IMR-90 (cell line): ENCODE measurements around the gene DNAAF3. TPM values are rescaled to one million over a fixed set of nuclear protein-coding genes. Genes with fewer than 3 reads are reported as not detected.
A peak's percentile ranks its signal among the peaks of the same experiment; 100 is the strongest.

Experiments used
- ATAC-seq: fragments of 200-7000 bp; cut with Tn5 transposase; 2 replicates; pipeline ENCODE4 v1.9.1; 2020; ENCODE audit warnings: low read depth, mild to moderate bottlenecking, moderate library complexity
- BruUV-seq: library from RNA; stranded (reverse); fragments of 400-500 nt; replicated peaks from 2 replicates; lab custom pipeline; 2021; lab: Mats Ljungman, UMichigan
- CTCF ChIA-PET: fragments of 300-600 bp; formaldehyde crosslinking; extraction: SDS; loops from one replicate; lab custom pipeline; 2021; ENCODE audit warnings: antibody characterized with exemption; lab: Yijun Ruan, JAX
- POLR2A ChIA-PET: fragments of 300-600 bp; sonication (Branson Sonifier 250); formaldehyde crosslinking; loops from one replicate; lab custom pipeline; 2022; ENCODE audit warnings: antibody characterized with exemption; ENCODE audit not compliant: unreplicated experiment; lab: Charles Lee
- DNase-seq: peaks from one replicate; pipeline ENCODE4 v3.0.0; 2013
- H2AFZ ChIP-seq: replicated peaks from 2 replicates; pipeline ENCODE3; 2013; ENCODE audit warnings: low read length, mild to moderate bottlenecking; ENCODE audit not compliant: poor library complexity
- H2AK5ac ChIP-seq: 2 replicates; pipeline ENCODE4 v1.6.1; 2013; ENCODE audit warnings: low read depth, low read length, inconsistent platforms
- H2AK9ac ChIP-seq: replicated peaks from 2 replicates; pipeline ENCODE3; 2013; ENCODE audit warnings: mild to moderate bottlenecking, low read depth, low read length, moderate library complexity; ENCODE audit not compliant: poor library complexity
- H2BK120ac ChIP-seq: 2 replicates; pipeline ENCODE4 v1.6.1; 2013; ENCODE audit warnings: low read depth, low read length, inconsistent platforms
- H2BK15ac ChIP-seq: 3 replicates; pipeline ENCODE4 v1.6.1; 2013; ENCODE audit warnings: low read depth, low read length, inconsistent platforms
- H2BK20ac ChIP-seq: 2 replicates; pipeline ENCODE4 v1.6.1; 2013; ENCODE audit warnings: low read depth, mild to moderate bottlenecking, inconsistent platforms, low read length, moderate library complexity
- H2BK5ac ChIP-seq: 2 replicates; pipeline ENCODE4 v1.6.1; 2013; ENCODE audit warnings: mild to moderate bottlenecking, low read depth, low read length, inconsistent platforms; ENCODE audit not compliant: poor library complexity, severe bottlenecking
- H3K14ac ChIP-seq: replicated peaks from 2 replicates; pipeline ENCODE4 v1.6.1; 2013; ENCODE audit warnings: low read depth, low read length, inconsistent platforms
- H3K18ac ChIP-seq: 2 replicates; pipeline ENCODE4 v1.6.1; 2013; ENCODE audit warnings: low read depth, low read length, control low read depth
- H3K23ac ChIP-seq: 2 replicates; pipeline ENCODE4 v1.6.1; 2013; ENCODE audit warnings: low read depth, low read length, inconsistent platforms
- H3K27ac ChIP-seq: 2 replicates; pipeline ENCODE4 v1.5.1; 2013; ENCODE audit warnings: mild to moderate bottlenecking, control low read depth, low read length; ENCODE audit not compliant: insufficient read depth
- H3K27me3 ChIP-seq: 2 replicates; pipeline ENCODE4 v1.6.1; 2013; ENCODE audit warnings: low read length; ENCODE audit not compliant: control insufficient read depth, insufficient read depth
- H3K36me3 ChIP-seq: 2 replicates; pipeline ENCODE4 v1.6.1; 2013; ENCODE audit warnings: low read length, mixed read lengths; ENCODE audit not compliant: control insufficient read depth, insufficient read depth
- H3K4ac ChIP-seq: 2 replicates; pipeline ENCODE4 v1.6.1; 2013; ENCODE audit warnings: low read depth, low read length, inconsistent platforms
- H3K4me1 ChIP-seq: 2 replicates; pipeline ENCODE4 v1.6.1; 2013; ENCODE audit warnings: low read length, mixed read lengths; ENCODE audit not compliant: control insufficient read depth, insufficient read depth
- H3K4me2 ChIP-seq: 2 replicates; pipeline ENCODE4 v1.6.1; 2013; ENCODE audit warnings: low read depth, mild to moderate bottlenecking, control low read depth, low read length, moderate library complexity
- H3K4me3 ChIP-seq: 2 replicates; pipeline ENCODE4 v1.5.1; 2013; ENCODE audit warnings: low read depth, mild to moderate bottlenecking, control low read depth, low read length, moderate library complexity; ENCODE audit not compliant: insufficient read depth
- H3K56ac ChIP-seq: 2 replicates; pipeline ENCODE4 v1.6.1; 2013; ENCODE audit warnings: low read length, inconsistent platforms; ENCODE audit not compliant: insufficient read depth; ENCODE audit errors: extremely low read depth
- H3K79me1 ChIP-seq, 2 experiments: 2 replicates each; pipeline ENCODE4 v1.6.1; 2013; ENCODE audit warnings: low read length in 2 of 2, inconsistent platforms in 1 of 2, low read depth in 1 of 2
- H3K9ac ChIP-seq: 2 replicates; pipeline ENCODE4 v1.6.1; 2013; ENCODE audit warnings: low read depth, low read length, control low read depth
- H3K9me1 ChIP-seq: 2 replicates; pipeline ENCODE4 v1.6.1; 2013; ENCODE audit warnings: low read length, inconsistent platforms; ENCODE audit not compliant: insufficient read depth
- H3K9me3 ChIP-seq: 2 replicates; pipeline ENCODE4 v1.6.1; 2013; ENCODE audit warnings: low read length; ENCODE audit not compliant: control insufficient read depth, insufficient read depth
- H4K20me1 ChIP-seq: 2 replicates; pipeline ENCODE4 v1.6.1; 2013; ENCODE audit warnings: low read length, inconsistent platforms; ENCODE audit not compliant: insufficient read depth
- H4K5ac ChIP-seq: 2 replicates; pipeline ENCODE4 v1.6.1; 2013; ENCODE audit warnings: mild to moderate bottlenecking, low read depth, low read length, control low read depth
- H4K8ac ChIP-seq, 2 experiments: 2 replicates each; pipeline ENCODE4 v1.6.1; 2013; ENCODE audit warnings: low read depth in 2 of 2, low read length in 2 of 2, control low read depth in 1 of 2, inconsistent platforms in 1 of 2
- H4K91ac ChIP-seq: 2 replicates; pipeline ENCODE4 v1.6.1; 2013; ENCODE audit warnings: low read depth, low read length, inconsistent platforms; ENCODE audit not compliant: insufficient read depth
- CHD1 ChIP-seq: IDR thresholded peaks from 2 replicates; pipeline ENCODE4 v1.6.1; 2012; ENCODE audit warnings: low read depth, low read length, improper control_type of control experiment
- FOS ChIP-seq: fragments of 150-350 bp; IDR thresholded peaks from 2 replicates; pipeline ENCODE4 v1.6.1; 2016; ENCODE audit warnings: low read depth, low read length
- MAFK ChIP-seq: IDR thresholded peaks from 2 replicates; pipeline ENCODE4 v1.6.1; 2012; ENCODE audit warnings: low read depth, low read length, improper control_type of control experiment
- MAZ ChIP-seq: IDR thresholded peaks from 2 replicates; pipeline ENCODE4 v1.6.1; 2012; ENCODE audit warnings: low read depth, mild to moderate bottlenecking, low read length, improper control_type of control experiment, moderate library complexity, borderline replicate concordance
- MXI1 ChIP-seq: IDR thresholded peaks from 2 replicates; pipeline ENCODE4 v1.6.1; 2012; ENCODE audit warnings: low read depth, mild to moderate bottlenecking, low read length, moderate library complexity, borderline replicate concordance
- RCOR1 ChIP-seq: IDR thresholded peaks from 2 replicates; pipeline ENCODE4 v1.6.1; 2012; ENCODE audit warnings: mild to moderate bottlenecking, low read length, improper control_type of control experiment; ENCODE audit not compliant: insufficient replicate concordance
- RFX5 ChIP-seq: IDR thresholded peaks from 2 replicates; pipeline ENCODE4 v1.8.0; 2012; ENCODE audit warnings: low read depth, mild to moderate bottlenecking, low read length, moderate library complexity
- WGBS, 2 experiments: methylation state at CpG; one replicate each; pipeline versions ENCODE4 v1.1.5 to v1.1.7; 2013; ENCODE audit warnings: missing lambda C conversion rate in 2 of 2; ENCODE audit not compliant: insufficient read length in 1 of 2; ENCODE audit errors: extremely low coverage in 2 of 2; 5-methylcytosine and 5-hydroxymethylcytosine counted together
- dilution Hi-C: fragments of 300-500 bp; cut with HindIII; formaldehyde crosslinking; loops from one replicate; pipeline ENCODE4 v1.14.3; 2018; ENCODE audit warnings: low sequenced_read_pairs; ENCODE audit not compliant: unreplicated experiment
- in situ Hi-C: fragments of 300-500 bp; cut with MboI; formaldehyde crosslinking; loops from 3 replicates; pipeline ENCODE4 v1.14.3; 2019; ENCODE audit warnings: low sequenced_read_pairs, inconsistent platforms, mixed read lengths
- intact Hi-C: fragments of 100-400 bp; cut with micrococcal nuclease; formaldehyde crosslinking; loops from 2 replicates; pipeline ENCODE4 v1.10.0; 2022
- polyA plus RNA-seq, 3 experiments: library from polyadenylated mRNA; depleted of rRNA; stranded (reverse); fragments of >200 nt; gene quantifications; 2 replicates each; pipeline ENCODE4 v1.2.3, GENCODE V29; 2012; ENCODE audit warnings: low replicate concordance in 1 of 3
- total RNA-seq: library from RNA; depleted of rRNA; stranded (reverse); fragments of >200 nt; gene quantifications from 2 replicates; pipeline ENCODE4 v1.2.3, GENCODE V29; 2012
- TF ChIP-seq, protein P1 (sequence below): conservative IDR thresholded peaks from 2 replicates; pipeline ENCODE4 v1.5.1; 2012; ENCODE audit warnings: mild to moderate bottlenecking, low read depth, low read length, improper control_type of control experiment
- TF ChIP-seq, protein P2 (sequence below): fragments of 150-350 bp; IDR thresholded peaks from 2 replicates; pipeline ENCODE4 v1.6.1; 2016; ENCODE audit warnings: low read depth, mild to moderate bottlenecking, low read length, moderate library complexity, borderline replicate concordance

Gene DNAAF3
- total and polyA plus RNA-seq, 2 of the 4 experiments (the other 2 are of a cell fraction) = 0.34 TPM; not detected in 1

DNA sequence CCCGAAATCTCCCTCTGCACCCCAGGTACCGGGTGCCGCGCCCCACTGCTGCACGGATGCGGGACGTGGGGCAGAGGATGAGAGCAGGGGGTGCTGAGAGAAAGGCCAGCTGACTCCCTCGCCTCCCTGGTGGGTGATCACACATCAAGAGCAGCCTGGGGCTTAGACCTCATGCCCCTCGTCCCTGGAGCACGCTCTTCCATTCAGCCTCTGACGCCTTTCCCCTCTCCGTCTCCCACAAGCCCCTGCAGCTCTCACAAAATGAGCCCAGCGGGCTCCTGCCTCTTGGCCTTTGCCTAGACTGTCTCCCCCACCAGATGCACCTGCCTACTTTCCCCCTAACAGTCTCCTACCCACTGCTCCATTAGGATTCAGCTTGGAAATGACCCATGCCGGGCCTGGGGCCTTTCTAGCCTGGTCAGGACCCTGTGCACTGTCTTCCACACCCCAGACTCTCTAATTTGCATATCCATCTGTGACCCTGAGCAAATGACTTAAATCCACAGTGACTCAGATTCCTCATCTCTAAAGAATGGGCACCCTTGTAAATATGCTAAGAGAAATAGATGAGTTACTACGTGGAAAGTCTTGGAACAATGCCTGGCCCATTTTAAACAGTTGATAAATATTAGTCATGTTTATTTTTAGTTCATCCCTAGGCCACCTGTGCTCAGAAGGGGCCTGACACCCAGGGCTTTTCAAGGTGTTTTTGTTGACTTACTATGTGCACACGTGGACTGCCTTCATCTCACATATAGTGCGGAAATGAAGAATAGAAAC lies 43.5 kb upstream of the DNAAF3 start:
- Histone ChIP-seq H3K14ac (0 out of 2 replicates have a peak overlapping the region, but pooled peaks have one; percentile 13), H4K91ac (peak overlapping the region; percentile 68), H4K8ac (peak overlapping the region in 1 of 2 experiments; percentile 32; a peak in 1 of 4 replicates), H2BK20ac (peak overlapping the region; percentile 94), H3K9ac (no peak overlapping the region), H3K27me3 (no peaks in the 10 kb centered on the region), H2AFZ (peak overlapping the region; percentile 77), H3K4me2 (no peak overlapping the region), H2BK15ac (peak overlapping the region; percentile 77; the same call in 2 of the 3 replicates), H3K23ac (0 out of 2 replicates have a peak overlapping the region, but pooled peaks have one; percentile 67), H3K56ac (no peak overlapping the region), H3K4me1 (peaks cover 21% of the 10 kb centered on the region), H2BK5ac (peak overlapping the region; percentile 80), H3K9me1 (peaks cover 8% of the 10 kb centered on the region; the same call in 1 of the 2 replicates), H2BK120ac (peak overlapping the region; percentile 91), H2AK5ac (peak overlapping the region; percentile 94), H2AK9ac (peak overlapping the region; percentile 48), H4K20me1 (peaks cover 8% of the 10 kb centered on the region), H4K5ac (no peak overlapping the region; the same call in 1 of the 2 replicates), H3K36me3 (no peaks in the 10 kb centered on the region), H3K79me1 (no peaks in the 10 kb centered on the region), H3K9me3 (peaks cover 5% of the 10 kb centered on the region), H3K4me3 (no peak overlapping the region), H3K4ac (peak overlapping the region; percentile 89), H3K27ac (peak overlapping the region; percentile 39), H3K18ac (peak overlapping the region; percentile 29; the same call in 1 of the 2 replicates)
- DNase-seq (peak; percentile 98), ATAC-seq (peak; percentile 73)
- CTCF ChIA-PET = no interaction called here
- dilution Hi-C loops = no loop called here
- WGBS, 2 experiments = 53% methylated on average over 6 of the region's 17 CpGs; no CpG with 5 or more reads in 1 of the 2 experiments
- TF ChIP-seq RFX5 (no peak), RCOR1 (peak; percentile 87), MXI1 (no peak), MAZ (0 out of 2 replicates have a peak, but pooled peaks have one; percentile 7), FOS (peak; percentile 75; the same call in 1 of the 2 replicates), MAFK (no peak), CHD1 (no peak)
- TF ChIP-seq, protein P1, sequence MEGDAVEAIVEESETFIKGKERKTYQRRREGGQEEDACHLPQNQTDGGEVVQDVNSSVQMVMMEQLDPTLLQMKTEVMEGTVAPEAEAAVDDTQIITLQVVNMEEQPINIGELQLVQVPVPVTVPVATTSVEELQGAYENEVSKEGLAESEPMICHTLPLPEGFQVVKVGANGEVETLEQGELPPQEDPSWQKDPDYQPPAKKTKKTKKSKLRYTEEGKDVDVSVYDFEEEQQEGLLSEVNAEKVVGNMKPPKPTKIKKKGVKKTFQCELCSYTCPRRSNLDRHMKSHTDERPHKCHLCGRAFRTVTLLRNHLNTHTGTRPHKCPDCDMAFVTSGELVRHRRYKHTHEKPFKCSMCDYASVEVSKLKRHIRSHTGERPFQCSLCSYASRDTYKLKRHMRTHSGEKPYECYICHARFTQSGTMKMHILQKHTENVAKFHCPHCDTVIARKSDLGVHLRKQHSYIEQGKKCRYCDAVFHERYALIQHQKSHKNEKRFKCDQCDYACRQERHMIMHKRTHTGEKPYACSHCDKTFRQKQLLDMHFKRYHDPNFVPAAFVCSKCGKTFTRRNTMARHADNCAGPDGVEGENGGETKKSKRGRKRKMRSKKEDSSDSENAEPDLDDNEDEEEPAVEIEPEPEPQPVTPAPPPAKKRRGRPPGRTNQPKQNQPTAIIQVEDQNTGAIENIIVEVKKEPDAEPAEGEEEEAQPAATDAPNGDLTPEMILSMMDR = no peak
- TF ChIP-seq, protein P2, sequence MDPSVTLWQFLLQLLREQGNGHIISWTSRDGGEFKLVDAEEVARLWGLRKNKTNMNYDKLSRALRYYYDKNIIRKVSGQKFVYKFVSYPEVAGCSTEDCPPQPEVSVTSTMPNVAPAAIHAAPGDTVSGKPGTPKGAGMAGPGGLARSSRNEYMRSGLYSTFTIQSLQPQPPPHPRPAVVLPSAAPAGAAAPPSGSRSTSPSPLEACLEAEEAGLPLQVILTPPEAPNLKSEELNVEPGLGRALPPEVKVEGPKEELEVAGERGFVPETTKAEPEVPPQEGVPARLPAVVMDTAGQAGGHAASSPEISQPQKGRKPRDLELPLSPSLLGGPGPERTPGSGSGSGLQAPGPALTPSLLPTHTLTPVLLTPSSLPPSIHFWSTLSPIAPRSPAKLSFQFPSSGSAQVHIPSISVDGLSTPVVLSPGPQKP = no peak
- in situ Hi-C loops = no loop called here
- BruUV-seq = no TSS peak
- intact Hi-C loops = no loop called here
- POLR2A ChIA-PET = no interaction called here
